NT2/D1 (cell line): ENCODE results near the gene DEF6.

Experiments
- YY1 ChIP-seq: IDR thresholded peaks from 2 replicates; pipeline ENCODE4 v1.6.1; 2011; ENCODE audit not compliant: insufficient read length, insufficient read depth
- ZNF274 ChIP-seq: IDR thresholded peaks from 2 replicates; pipeline ENCODE4 v1.6.1; 2011; ENCODE audit warnings: mild to moderate bottlenecking, low read depth, low read length

DNA sequence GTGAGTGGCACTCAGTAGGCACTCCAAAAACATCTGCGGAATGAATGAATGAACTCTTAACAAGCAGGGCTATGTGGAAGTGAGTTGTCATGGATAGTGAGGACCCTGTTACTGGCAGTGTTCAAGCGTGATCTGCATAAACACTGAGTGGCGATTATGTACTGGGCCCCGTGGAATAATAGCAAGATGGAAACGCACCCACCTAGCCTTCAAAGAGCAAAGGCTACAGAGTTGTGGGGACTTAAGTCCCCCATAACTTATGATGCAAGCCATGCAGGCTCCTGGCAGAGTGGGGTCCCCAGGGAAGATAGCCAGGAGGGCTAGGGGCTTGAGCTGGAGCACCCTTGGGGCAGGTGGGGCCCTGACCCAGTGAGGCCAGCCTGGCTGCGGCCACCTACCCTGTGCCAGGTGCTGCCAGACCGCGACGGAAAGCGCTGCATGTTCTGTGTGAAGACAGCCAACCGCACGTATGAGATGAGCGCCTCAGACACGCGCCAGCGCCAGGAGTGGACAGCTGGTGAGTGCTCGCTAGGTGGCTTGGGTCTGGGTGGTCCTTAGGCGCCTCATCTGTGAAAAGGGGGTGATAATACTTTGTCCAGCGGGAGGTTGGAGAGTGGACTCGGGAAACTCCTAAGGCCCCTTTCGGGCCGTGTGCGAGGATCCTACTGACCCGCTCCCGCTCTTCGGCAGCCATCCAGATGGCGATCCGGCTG is 20.0 kb downstream of the DEF6 start:
- TF ChIP-seq ZNF274 (no peak), YY1 (no peak)
